NCI-H226 (cell line): Measurements from ENCODE around the gene ACSL3.
A peak's percentile ranks its signal among the peaks of the same experiment; 100 is the strongest.
"Not testable (repeated sequence)": the region's sequence is repeated elsewhere in the genome, so short reads cannot be mapped to it uniquely, and the experiment has no call there.

Experiments
- DNase-seq: peaks from one replicate; pipeline ENCODE4 v3.0.0-alpha.2; 2015

ACSL3 gene

GRCh38 chr2:222915092-222915957, 54.5 kb downstream of the ACSL3 start:
- DNase-seq = no peak

DNA sequence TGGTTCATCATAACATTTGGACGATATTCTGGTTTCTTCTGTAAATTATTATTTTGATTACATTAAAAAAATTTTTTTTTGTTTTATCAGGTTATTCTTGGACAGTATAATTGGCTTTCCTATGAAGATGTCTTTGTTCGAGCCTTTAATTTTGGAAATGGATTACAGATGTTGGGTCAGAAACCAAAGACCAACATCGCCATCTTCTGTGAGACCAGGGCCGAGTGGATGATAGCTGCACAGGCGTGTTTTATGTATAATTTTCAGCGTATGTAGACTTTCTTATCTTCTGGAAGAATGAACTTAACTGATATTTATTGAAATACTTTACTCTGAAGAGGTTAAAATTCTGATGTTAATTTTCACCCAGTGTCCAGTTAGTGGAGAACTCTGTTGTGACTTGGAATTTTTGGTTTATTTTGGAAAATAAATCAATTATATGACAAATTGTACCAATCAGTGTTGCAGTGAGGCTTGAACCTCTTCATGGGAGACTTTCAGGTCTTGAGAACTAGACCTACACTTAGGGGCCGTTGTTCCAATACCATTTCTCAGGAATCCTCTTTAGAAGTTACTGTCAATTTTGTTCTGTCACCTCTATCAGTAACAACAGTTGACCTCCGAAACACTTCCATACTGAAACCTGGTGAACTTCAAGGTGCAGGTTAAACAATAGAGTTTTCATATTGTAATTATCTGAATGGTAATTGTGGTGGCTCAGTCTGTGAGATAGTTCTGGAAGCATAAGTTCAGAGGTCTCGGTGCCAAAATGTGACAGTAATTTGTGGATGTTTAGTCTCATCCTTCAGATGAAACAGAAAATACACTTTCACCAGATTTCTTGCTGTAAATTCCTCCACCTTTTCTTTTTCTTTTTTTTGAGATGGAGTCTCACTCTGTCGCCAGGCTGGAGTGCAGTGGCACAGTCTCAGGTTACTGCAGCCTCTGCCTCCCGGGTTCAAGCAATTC, 55.7 kb downstream of the ACSL3 start:
- DNase-seq = no peak

GRCh38 chr2:222917212-222917611, 56.4 kb downstream of the ACSL3 start:
- not testable (repeated sequence) for DNase-seq

DNA sequence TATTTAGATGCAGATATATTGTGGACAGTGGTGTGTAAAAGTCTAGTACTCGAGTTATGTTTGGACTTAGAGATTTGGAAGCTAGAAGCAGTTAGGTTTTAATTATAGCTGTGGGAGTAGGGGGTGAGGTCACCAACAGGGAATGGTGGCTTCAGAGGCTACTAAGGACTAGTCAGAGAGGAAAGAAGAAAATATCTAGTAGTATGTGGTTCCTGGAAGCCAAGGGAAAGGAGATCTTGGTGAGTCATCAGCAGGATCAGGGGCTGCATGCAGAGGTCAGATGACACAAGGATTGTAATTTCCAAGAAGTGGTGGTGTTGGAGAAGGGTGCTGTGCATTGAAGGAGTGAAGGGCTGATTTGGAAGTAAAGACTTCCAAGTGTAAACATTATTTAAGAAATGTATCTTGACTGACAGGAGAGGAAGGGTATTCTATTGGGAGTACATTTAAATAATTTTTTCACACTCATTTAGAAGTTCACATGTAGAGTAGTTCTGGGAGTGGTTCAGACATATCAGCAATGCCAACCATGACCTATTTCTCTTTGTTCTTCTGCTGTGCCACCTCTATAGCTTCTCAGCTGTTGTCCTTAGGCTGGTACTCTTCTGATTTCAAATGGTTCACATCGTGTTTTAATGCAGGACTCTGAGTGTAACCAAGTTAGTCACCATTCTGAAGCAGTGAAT, 59.1 kb downstream of the ACSL3 start:
- DNase-seq = peak; percentile 85

DNA sequence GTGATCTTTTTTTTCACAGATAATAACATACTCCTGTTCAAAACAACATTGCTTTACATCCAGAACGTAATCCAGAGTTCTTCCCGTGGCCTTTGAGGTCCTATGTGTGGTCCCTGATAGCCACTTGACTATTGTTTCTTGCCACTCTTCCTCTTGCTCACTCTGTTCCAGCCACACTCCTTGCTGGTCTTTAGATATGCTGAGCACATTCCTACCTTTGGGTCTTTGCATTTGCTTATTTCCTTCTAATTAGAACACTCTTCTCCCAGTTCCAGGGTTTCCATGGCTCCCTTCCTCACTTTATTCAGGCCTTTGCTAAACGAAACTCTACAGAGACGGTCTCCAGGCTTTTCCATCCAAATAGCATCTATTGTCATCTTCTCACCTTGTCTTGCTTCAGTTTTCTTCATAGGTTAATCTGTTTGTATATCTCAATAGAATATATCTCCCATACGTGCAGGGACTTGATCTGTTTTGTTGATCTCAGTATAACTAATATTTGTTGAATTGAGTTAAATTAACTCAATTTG, 59.9 kb downstream of the ACSL3 start:
- DNase-seq = no peak

GRCh38 chr2:222922019-222922800, 61.4 kb downstream of the ACSL3 start:
- DNase-seq = no peak

DNA sequence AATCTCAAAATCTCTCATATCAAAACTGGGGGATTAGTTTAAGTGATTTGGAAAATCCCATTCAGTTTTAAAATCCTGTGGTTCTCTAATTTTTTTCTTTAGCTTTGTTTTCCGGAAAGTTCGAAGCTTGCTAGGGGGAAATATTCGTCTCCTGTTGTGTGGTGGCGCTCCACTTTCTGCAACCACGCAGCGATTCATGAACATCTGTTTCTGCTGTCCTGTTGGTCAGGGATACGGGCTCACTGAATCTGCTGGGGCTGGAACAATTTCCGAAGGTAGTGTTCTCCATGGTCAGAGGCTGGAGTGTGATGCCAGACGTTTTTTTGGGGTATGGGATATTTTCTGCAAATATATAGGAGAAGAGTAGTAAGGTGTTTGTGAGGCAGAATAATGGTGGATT, 66.1 kb downstream of the ACSL3 start:
- DNase-seq = no peak

GRCh38 chr2:222927600-222927999, 66.8 kb downstream of the ACSL3 start:
- DNase-seq = no peak

DNA sequence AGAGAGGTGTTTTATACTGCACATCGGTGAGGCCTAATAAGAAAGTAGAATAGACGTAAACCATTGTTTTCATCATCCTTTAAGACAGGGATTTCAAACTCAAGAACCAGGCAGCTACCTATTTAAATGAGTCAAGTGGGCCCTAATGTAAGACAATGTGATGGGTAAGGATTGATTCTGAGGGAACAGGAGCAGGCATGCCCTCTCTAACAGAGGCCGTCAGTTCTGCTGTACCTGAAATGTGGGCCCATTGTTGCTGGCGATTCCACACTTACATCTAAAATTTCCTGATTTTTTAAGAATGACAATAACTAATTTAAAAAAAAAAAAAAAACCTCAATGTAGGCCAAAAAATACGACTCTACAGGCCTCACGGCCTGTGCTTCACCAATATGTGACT, 67.5 kb downstream of the ACSL3 start:
- no peak for DNase-seq

- peak; percentile 87 for DNase-seq
Measured at GRCh38 chr2:222930862-222931261, 70.0 kb downstream of the ACSL3 start.

DNA sequence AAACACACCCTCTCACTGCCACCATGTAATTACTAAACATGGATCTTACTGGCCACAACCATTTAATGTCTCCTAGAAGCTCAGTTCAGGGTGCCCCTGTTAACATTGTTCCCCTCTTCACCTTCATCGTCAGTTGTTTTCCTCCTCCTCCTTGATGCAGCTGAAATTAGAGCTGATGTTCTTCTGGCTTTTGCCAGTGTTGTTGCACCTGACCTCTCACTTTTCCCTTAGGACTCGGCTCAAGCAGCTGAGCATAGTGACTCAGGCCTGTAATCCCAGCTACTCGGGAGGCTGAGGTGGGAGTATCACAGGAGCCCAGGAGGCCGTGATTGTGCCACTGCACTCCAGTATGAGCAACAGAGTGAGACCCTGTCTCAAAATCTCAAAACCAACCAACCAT, 70.8 kb downstream of the ACSL3 start:
- no peak for DNase-seq

- no peak for DNase-seq
Measured at GRCh38 chr2:222933458-222933857, 72.6 kb downstream of the ACSL3 start.

GRCh38 chr2:222935688-222936298, 75.0 kb downstream of the ACSL3 start:
- no peak for DNase-seq

DNA sequence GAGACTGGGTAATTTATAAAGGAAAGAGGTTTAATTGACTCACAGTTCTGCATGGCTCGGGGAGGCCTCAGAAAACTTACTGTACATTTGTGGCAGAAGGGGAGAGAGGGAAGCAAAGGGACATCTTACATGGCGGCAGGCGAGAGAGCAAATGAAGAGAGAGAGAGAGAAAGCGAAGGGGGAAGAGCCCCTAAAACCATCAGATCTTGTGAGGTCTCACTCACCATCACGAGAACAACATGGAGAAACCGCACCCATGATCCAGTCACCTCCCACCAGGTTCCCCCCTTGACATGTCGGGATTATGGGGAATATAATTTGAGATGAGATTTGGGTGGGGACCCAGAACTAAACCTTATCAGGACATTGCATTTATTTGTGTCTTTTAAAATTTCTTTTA, 75.9 kb downstream of the ACSL3 start:
- DNase-seq = no peak

- peak; percentile 22 for DNase-seq
Measured at GRCh38 chr2:222938327-222938726, 77.5 kb downstream of the ACSL3 start.

DNA sequence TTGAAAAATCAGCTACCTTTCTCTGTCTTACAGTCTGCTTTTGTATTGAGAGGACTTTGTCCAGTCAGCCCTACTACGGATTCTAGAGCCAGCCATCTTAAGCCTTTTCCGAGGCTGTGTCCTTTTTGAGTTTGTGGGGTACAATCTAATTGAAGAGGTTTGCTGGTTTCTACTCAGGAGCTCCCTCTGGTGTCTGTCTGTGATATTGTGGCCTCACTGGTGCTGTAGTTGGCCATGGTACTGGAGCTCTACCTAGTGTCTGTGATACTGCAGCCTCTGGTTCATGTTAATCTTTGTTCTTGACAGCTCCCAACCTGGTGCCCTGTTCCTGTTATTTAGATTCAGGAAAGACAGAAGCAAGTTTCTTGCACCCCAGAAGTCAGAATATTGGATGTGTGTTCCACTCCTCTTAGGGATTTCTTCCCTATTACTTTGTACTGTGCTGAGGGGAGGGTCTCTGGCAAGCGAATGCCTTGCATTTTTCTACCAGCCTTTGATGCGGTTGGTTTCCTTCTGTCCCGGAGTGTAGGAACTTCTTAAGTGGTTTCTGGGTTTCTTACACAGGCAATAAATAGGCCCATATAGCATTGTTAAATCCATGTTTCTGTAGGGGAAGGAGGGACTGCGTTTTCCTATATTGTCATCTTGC, 78.5 kb downstream of the ACSL3 start:
- peak; percentile 37 for DNase-seq

DNA sequence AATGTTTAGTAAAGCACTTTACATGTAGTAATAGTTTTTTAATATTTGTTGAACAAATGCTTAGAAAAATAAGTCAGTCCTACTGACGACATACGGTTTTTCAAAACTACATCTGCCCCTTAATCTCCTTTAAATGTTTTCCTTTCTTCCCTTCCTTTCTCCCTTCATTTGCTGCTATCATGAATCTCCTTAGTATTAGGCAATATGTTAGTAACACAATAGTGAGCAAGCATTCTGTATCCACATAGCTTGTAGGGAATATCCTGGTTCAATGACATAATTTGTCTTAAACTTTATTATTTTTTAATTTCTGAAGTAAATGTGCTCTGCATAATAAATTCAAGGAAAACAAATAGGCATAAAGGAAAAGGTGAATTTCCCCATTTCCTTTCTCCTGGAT, 79.1 kb downstream of the ACSL3 start:
- no peak for DNase-seq

GRCh38 chr2:222941510-222942032, 80.7 kb downstream of the ACSL3 start:
- DNase-seq = no peak

- no peak for DNase-seq
Measured at GRCh38 chr2:222942561-222942960, 81.7 kb downstream of the ACSL3 start.

- DNase-seq = no peak
Measured at GRCh38 chr2:222942977-222943376, 82.1 kb downstream of the ACSL3 start.

- no peak for DNase-seq
Measured at GRCh38 chr2:222943820-222944219, 83.0 kb downstream of the ACSL3 start.
